HepG2 (cell line): Measurements from ENCODE around the gene UEVLD. TPM values are rescaled to one million over a fixed set of nuclear protein-coding genes. Genes with fewer than 3 reads are reported as not detected.

Experiments used
- ATAC-seq: fragments of 200-7000 bp; cut with Tn5 transposase; 3 replicates; pipeline ENCODE4 v1.9.1; 2020; ENCODE audit warnings: mild to moderate bottlenecking, moderate library complexity
- BruUV-seq: library from RNA; stranded (reverse); fragments of 400-500 nt; replicated peaks from 2 replicates; lab custom pipeline; 2021; lab: Mats Ljungman, UMichigan
- CTCF ChIA-PET: fragments of 300-600 bp; formaldehyde crosslinking; extraction: SDS; loops from one replicate; lab custom pipeline; 2021; ENCODE audit warnings: low total read pairs, inconsistent platforms, low intra/inter-chr PET ratio; lab: Yijun Ruan, JAX
- POLR2A ChIA-PET: fragments of 350-600 bp; sonication (Branson Sonifier 250); formaldehyde crosslinking; loops from one replicate; lab custom pipeline; 2020; ENCODE audit warnings: antibody characterized with exemption, inconsistent platforms; lab: Yijun Ruan, JAX
- DNase-seq: peaks from one replicate; pipeline ENCODE4 v3.0.0-alpha.2; 2015; ENCODE audit warnings: low spot score
- FAIRE-seq: peaks from 3 replicates; lab custom pipeline; 2011; peaks lifted over from hg19 to GRCh38; lab: Jason Lieb, UNC
- H2AFZ ChIP-seq: one replicate; pipeline ENCODE4 v1.6.1; 2011; ENCODE audit warnings: low read length, inconsistent platforms
- H3K27ac ChIP-seq: fragments of 300-600 bp; 3 replicates; pipeline ENCODE4 v1.8.0; 2011; ENCODE audit warnings: mixed run types, mild to moderate bottlenecking, mixed read lengths, low read length, inconsistent platforms; ENCODE audit not compliant: insufficient read depth; ENCODE audit errors: extremely low read length
- H3K27me3 ChIP-seq, 2 experiments: fragments of 200-600 bp in 1 of 2; 2 replicates in 1 of 2; 3 replicates in 1 of 2; pipeline versions ENCODE4 v1.6.0 to v1.8.0; 2011; ENCODE audit warnings: low read length in 2 of 2, mild to moderate bottlenecking in 2 of 2, moderate library complexity in 2 of 2, inconsistent platforms in 1 of 2; ENCODE audit not compliant: insufficient read depth in 2 of 2, control insufficient read depth in 1 of 2
- H3K36me3 ChIP-seq, 2 experiments: fragments of 200-600 bp in 1 of 2; replicated peaks in 1 of 2; 2 replicates in 1 of 2; 3 replicates in 1 of 2; pipeline versions ENCODE4 v1.5.1 to v1.8.0; 2011; ENCODE audit warnings: low read length in 2 of 2, inconsistent platforms in 1 of 2; ENCODE audit not compliant: insufficient read depth in 2 of 2, control insufficient read depth in 1 of 2
- H3K4me1 ChIP-seq: 2 replicates; pipeline ENCODE4 v1.5.1; 2012; ENCODE audit warnings: low read length, inconsistent platforms; ENCODE audit not compliant: insufficient read depth
- H3K4me2 ChIP-seq: 2 replicates; pipeline ENCODE4 v1.6.0; 2011; ENCODE audit warnings: low read depth, low read length, inconsistent platforms
- H3K4me3 ChIP-seq, 3 experiments: fragments of 200-600 bp in 1 of 3; sonication (generic), shearing (Covaris generic) in 1 of 3; replicated peaks in 1 of 3; 2 replicates each; pipeline ENCODE4 v1.5.1; 2011 to 2016; ENCODE audit warnings: low read length in 3 of 3, inconsistent platforms in 2 of 3, low read depth in 2 of 3, mild to moderate bottlenecking in 2 of 3, control low read depth in 1 of 3, mixed read lengths in 1 of 3; ENCODE audit not compliant: insufficient read depth in 1 of 3
- H3K79me2 ChIP-seq: one replicate; pipeline ENCODE4 v1.6.1; 2011; ENCODE audit warnings: low read length, inconsistent platforms; ENCODE audit not compliant: insufficient read depth
- H3K9ac ChIP-seq: 2 replicates; pipeline ENCODE4 v1.6.0; 2011; ENCODE audit warnings: mild to moderate bottlenecking, low read depth, low read length, inconsistent platforms; ENCODE audit not compliant: insufficient read depth
- H3K9me3 ChIP-seq: 2 replicates; pipeline ENCODE4 v1.5.1; 2012; ENCODE audit warnings: mild to moderate bottlenecking, low read length
- H4K20me1 ChIP-seq: 2 replicates; pipeline ENCODE4 v1.6.0; 2011; ENCODE audit warnings: inconsistent platforms, mild to moderate bottlenecking, low read length, moderate library complexity; ENCODE audit not compliant: insufficient read depth
- BRCA1 ChIP-seq: sonication (generic); formaldehyde crosslinking; IDR thresholded peaks from 2 replicates; pipeline ENCODE4 v1.4.0; 2020; ENCODE audit warnings: missing genetic modification reagents
- FOXC1 ChIP-seq: sonication (generic); formaldehyde crosslinking; IDR thresholded peaks from 2 replicates; pipeline ENCODE4 v1.8.0; 2022; ENCODE audit warnings: mild to moderate bottlenecking, missing genetic modification reagents, borderline replicate concordance
- MTF1 ChIP-seq: sonication (generic); formaldehyde crosslinking; IDR thresholded peaks from 2 replicates; pipeline ENCODE4 v1.5.0; 2020; ENCODE audit warnings: missing genetic modification reagents
- RNF2 ChIP-seq: fragments of 450-650 bp; conservative IDR thresholded peaks from 2 replicates; pipeline ENCODE4 v1.6.1; 2016; ENCODE audit warnings: low read depth
- ZNF605 ChIP-seq: sonication (generic); formaldehyde crosslinking; IDR thresholded peaks from 2 replicates; pipeline ENCODE4 v1.8.0; 2022; ENCODE audit warnings: mild to moderate bottlenecking, missing genetic modification reagents
- WGBS: methylation state at CpG from one replicate; pipeline ENCODE4 v1.1.6; 2017; ENCODE audit warnings: low lambda C conversion rate; 5-methylcytosine and 5-hydroxymethylcytosine counted together
- in situ Hi-C: cut with HindIII; loops from 2 replicates; pipeline ENCODE4 v1.10.0; 2017; ENCODE audit warnings: low pct_unique_long_range_greater_than_20kb; ENCODE audit not compliant: extremely low pct_ligation_motif_present
- intact Hi-C: fragments of 100-400 bp; cut with micrococcal nuclease; formaldehyde crosslinking; loops from one replicate; pipeline ENCODE4 v1.10.0; 2022; ENCODE audit not compliant: unreplicated experiment
- polyA plus RNA-seq, 8 experiments: library from polyadenylated mRNA; depleted of rRNA in 3 of 8; stranded (reverse) in 7 of 8; unstranded in 1 of 8; fragments of >200 nt; fragmentation: Illumina TruSeq in 4 of 8; extraction: Trizol in 4 of 8; gene quantifications; 2 replicates each; pipeline versions ENCODE4 v1.2.1 to v1.2.3, GENCODE V29; 2011 to 2016; ENCODE audit warnings: low read depth in 4 of 8, missing spikeins in 1 of 8, mixed read lengths in 1 of 8; ENCODE audit not compliant: insufficient read depth in 1 of 8
- total RNA-seq, 5 experiments: library from RNA; depleted of rRNA; stranded (reverse); fragments of >200 nt; fragmentation: Illumina TruSeq; extraction: Trizol; gene quantifications; 2 replicates each; pipeline ENCODE4 v1.2.3, GENCODE V29; 2016; ENCODE audit warnings: low read depth in 1 of 5
- TF ChIP-seq, protein P1 (sequence below), 2 experiments: fragments of 450-650 bp in 1 of 2; sonication (generic) in 1 of 2; formaldehyde crosslinking; IDR thresholded peaks; 2 replicates each; pipeline versions ENCODE4 v1.5.0 to v1.8.0; 2020 to 2022; ENCODE audit warnings: mild to moderate bottlenecking in 1 of 2, missing genetic modification reagents in 1 of 2
- TF ChIP-seq, protein P2 (sequence below): sonication (generic); formaldehyde crosslinking; IDR thresholded peaks from 2 replicates; pipeline ENCODE4 v1.5.0; 2020; ENCODE audit warnings: mild to moderate bottlenecking, missing genetic modification reagents
- TF ChIP-seq, protein P3 (sequence below): sonication (generic); IDR thresholded peaks from 2 replicates; pipeline ENCODE4 v1.6.1; 2016; ENCODE audit warnings: low read depth, borderline replicate concordance
- TF ChIP-seq, protein P4 (sequence below): sonication (generic); formaldehyde crosslinking; IDR thresholded peaks from 2 replicates; pipeline ENCODE4 v1.5.1; 2020; ENCODE audit warnings: missing genetic modification reagents, mild to moderate bottlenecking, borderline replicate concordance

UEVLD gene
- total and polyA plus RNA-seq, 2 of the 13 experiments (the other 11 are each of a cell fraction or from before 2014, with no cell fraction given) = 5.7 to 13.7 TPM

- peaks cover 12% of the 10 kb centered on the region for H3K4me1 ChIP-seq
- no peak overlapping the region for H2AFZ ChIP-seq
- WGBS = 2% methylated on average over 26 of the region's 31 CpGs
- H3K9me3 ChIP-seq = no peaks in the 10 kb centered on the region
- no peaks in the 10 kb centered on the region for H3K36me3 ChIP-seq
- H3K9ac ChIP-seq = peak overlapping the region; percentile 85
- CTCF ChIA-PET = no interaction called here
- peak overlapping the region; percentile 59 for H3K27ac ChIP-seq
- intact Hi-C loops (loop anchor here (1.0 to 5.0 kb wide), 3 partner anchors 45 to 311 kb away; partner anchors contain the start of genes GTF2H1, HPS5 and UEVLD), in situ Hi-C loops (no loop called here)
- TSS peak; percentile 77 for BruUV-seq
- ATAC-seq (peak; percentile 13), FAIRE-seq (no peak), DNase-seq (no peak)
- H3K27me3 ChIP-seq = no peaks in the 10 kb centered on the region; a peak in 1 of 5 replicates
- peak overlapping the region; percentile 80 to 90 (median 84) for H3K4me3 ChIP-seq
- no peaks in the 10 kb centered on the region for H4K20me1 ChIP-seq
- H3K79me2 ChIP-seq = peaks cover 48% of the 10 kb centered on the region
- TF ChIP-seq BRCA1 (CRISPR knock-in tag) (0 out of 2 replicates have a peak, but pooled peaks have one; percentile 8), RNF2 (no peak), ZNF605 (CRISPR knock-in tag) (0 out of 2 replicates have a peak, but pooled peaks have one; percentile 0), FOXC1 (0 out of 2 replicates have a peak, but pooled peaks have one; percentile 2), MTF1 (CRISPR knock-in tag) (0 out of 2 replicates have a peak, but pooled peaks have one; percentile 25)
- TF ChIP-seq, protein P1, sequence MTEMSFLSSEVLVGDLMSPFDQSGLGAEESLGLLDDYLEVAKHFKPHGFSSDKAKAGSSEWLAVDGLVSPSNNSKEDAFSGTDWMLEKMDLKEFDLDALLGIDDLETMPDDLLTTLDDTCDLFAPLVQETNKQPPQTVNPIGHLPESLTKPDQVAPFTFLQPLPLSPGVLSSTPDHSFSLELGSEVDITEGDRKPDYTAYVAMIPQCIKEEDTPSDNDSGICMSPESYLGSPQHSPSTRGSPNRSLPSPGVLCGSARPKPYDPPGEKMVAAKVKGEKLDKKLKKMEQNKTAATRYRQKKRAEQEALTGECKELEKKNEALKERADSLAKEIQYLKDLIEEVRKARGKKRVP (CRISPR knock-in tag; IDR thresholded peaks at IDR 0.05) = 0 out of 4 replicates have a peak, but pooled peaks of 1 of the 2 experiments have one; percentile 1
- TF ChIP-seq, protein P2, sequence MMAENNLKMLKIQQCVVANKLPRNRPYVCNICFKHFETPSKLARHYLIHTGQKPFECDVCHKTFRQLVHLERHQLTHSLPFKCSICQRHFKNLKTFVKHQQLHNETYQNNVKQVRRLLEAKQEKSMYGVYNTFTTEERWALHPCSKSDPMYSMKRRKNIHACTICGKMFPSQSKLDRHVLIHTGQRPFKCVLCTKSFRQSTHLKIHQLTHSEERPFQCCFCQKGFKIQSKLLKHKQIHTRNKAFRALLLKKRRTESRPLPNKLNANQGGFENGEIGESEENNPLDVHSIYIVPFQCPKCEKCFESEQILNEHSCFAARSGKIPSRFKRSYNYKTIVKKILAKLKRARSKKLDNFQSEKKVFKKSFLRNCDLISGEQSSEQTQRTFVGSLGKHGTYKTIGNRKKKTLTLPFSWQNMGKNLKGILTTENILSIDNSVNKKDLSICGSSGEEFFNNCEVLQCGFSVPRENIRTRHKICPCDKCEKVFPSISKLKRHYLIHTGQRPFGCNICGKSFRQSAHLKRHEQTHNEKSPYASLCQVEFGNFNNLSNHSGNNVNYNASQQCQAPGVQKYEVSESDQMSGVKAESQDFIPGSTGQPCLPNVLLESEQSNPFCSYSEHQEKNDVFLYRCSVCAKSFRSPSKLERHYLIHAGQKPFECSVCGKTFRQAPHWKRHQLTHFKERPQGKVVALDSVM (CRISPR knock-in tag) = 0 out of 2 replicates have a peak, but pooled peaks have one; percentile 6
- TF ChIP-seq, protein P3, sequence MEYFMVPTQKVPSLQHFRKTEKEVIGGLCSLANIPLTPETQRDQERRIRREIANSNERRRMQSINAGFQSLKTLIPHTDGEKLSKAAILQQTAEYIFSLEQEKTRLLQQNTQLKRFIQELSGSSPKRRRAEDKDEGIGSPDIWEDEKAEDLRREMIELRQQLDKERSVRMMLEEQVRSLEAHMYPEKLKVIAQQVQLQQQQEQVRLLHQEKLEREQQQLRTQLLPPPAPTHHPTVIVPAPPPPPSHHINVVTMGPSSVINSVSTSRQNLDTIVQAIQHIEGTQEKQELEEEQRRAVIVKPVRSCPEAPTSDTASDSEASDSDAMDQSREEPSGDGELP = 0 out of 2 replicates have a peak, but pooled peaks have one; percentile 22
- TF ChIP-seq, protein P4, sequence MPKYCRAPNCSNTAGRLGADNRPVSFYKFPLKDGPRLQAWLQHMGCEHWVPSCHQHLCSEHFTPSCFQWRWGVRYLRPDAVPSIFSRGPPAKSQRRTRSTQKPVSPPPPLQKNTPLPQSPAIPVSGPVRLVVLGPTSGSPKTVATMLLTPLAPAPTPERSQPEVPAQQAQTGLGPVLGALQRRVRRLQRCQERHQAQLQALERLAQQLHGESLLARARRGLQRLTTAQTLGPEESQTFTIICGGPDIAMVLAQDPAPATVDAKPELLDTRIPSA (CRISPR knock-in tag) = no peak
- POLR2A ChIA-PET = interaction anchor here (0.6 to 2.5 kb wide), 15 partner anchors 11 to 390 kb away, joined by 3 to 16 read pairs (median 4); partner anchors contain the start of genes LDHA, MISFA, TMEM86A and TSG101
- H3K4me2 ChIP-seq = peak overlapping the region; percentile 77
These were observed 45.0 kb upstream of the UEVLD start for GRCh38 chr11:18633256-18634139.
